Activated T-helper 17 cell treated with anti-CD3 and anti-CD28 coated beads, Interleukin-2, amount 50 U/mL, for 72 hours (primary cell): Measurements from ENCODE around the gene CDH13. TPM values are rescaled to one million over a fixed set of nuclear protein-coding genes. Genes with fewer than 3 reads are reported as not detected.

Experiments
- ATAC-seq: fragments of 150-1000 bp; cut with Tn5 transposase; replicated peaks from 2 replicates; pipeline ENCODE4 v1.10.0; 2021; ENCODE audit warnings: mild to moderate bottlenecking, moderate library complexity
- H3K27ac Mint-ChIP-seq: one replicate; pipeline ENCODE4 v1.8.0; 2022; ENCODE audit warnings: mixed read lengths
- H3K27me3 Mint-ChIP-seq: one replicate; pipeline ENCODE4 v1.8.0; 2022; ENCODE audit warnings: mixed read lengths
- H3K36me3 Mint-ChIP-seq: one replicate; pipeline ENCODE4 v1.8.0; 2022; ENCODE audit warnings: low read depth, mild to moderate bottlenecking, mixed read lengths
- H3K4me1 Mint-ChIP-seq: one replicate; pipeline ENCODE4 v1.8.0; 2022; ENCODE audit warnings: mixed read lengths
- H3K4me3 Mint-ChIP-seq: one replicate; pipeline ENCODE4 v1.8.0; 2022; ENCODE audit warnings: mild to moderate bottlenecking, mixed read lengths
- H3K9me3 Mint-ChIP-seq: one replicate; pipeline ENCODE4 v1.8.0; 2022; ENCODE audit warnings: mixed read lengths
- total RNA-seq, 2 donors: library from RNA; stranded (reverse); gene quantifications; one replicate each; pipeline ENCODE4 v1.2.3, GENCODE V29; 2022

Gene CDH13
- total RNA-seq, 2 donors from 2014 or later, result not detected

- H3K4me3 Mint-ChIP-seq, result no peak overlapping the region
- no peak overlapping the region for H3K27ac Mint-ChIP-seq
- no peaks in the 10 kb centered on the region for H3K4me1 Mint-ChIP-seq
- no peak for ATAC-seq
- no peaks in the 10 kb centered on the region for H3K36me3 Mint-ChIP-seq
- no peaks in the 10 kb centered on the region for H3K9me3 Mint-ChIP-seq
- peaks cover 8% of the 10 kb centered on the region for H3K27me3 Mint-ChIP-seq
Observed at GRCh38 chr16:83171396-83171795, 544.6 kb downstream of the CDH13 start.

GRCh38 chr16:83174671-83175070 lies 547.9 kb downstream of the CDH13 start:
- ATAC-seq, result no peak
- no peaks in the 10 kb centered on the region for H3K9me3 Mint-ChIP-seq
- H3K4me1 Mint-ChIP-seq, result no peaks in the 10 kb centered on the region
- H3K36me3 Mint-ChIP-seq, result no peaks in the 10 kb centered on the region
- peaks cover 12% of the 10 kb centered on the region for H3K27me3 Mint-ChIP-seq
- no peak overlapping the region for H3K27ac Mint-ChIP-seq
- no peak overlapping the region for H3K4me3 Mint-ChIP-seq

DNA sequence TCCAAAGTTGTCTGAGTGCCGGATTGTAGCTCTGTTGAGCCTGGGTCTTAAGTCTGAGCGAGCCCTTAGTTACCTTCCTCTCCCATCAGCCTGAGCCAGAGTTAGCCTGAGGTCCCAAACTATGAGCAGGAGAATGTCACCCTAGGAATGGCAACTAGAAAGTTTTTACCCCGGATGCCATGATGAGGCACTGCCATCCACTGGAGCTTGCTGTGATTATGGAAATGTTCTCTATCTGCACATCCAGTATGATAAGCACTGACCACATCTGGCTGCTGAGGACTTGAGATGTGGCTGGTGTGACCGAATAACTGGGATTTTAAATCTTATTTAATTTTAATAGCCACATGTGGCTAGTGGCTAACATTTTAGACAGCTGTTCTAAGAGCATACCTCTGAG lies 550.0 kb downstream of the CDH13 start:
- no peak overlapping the region for H3K27ac Mint-ChIP-seq
- peaks cover 19% of the 10 kb centered on the region for H3K27me3 Mint-ChIP-seq
- no peaks in the 10 kb centered on the region for H3K9me3 Mint-ChIP-seq
- ATAC-seq, result no peak
- no peak overlapping the region for H3K4me3 Mint-ChIP-seq
- no peaks in the 10 kb centered on the region for H3K4me1 Mint-ChIP-seq
- H3K36me3 Mint-ChIP-seq, result no peaks in the 10 kb centered on the region

DNA sequence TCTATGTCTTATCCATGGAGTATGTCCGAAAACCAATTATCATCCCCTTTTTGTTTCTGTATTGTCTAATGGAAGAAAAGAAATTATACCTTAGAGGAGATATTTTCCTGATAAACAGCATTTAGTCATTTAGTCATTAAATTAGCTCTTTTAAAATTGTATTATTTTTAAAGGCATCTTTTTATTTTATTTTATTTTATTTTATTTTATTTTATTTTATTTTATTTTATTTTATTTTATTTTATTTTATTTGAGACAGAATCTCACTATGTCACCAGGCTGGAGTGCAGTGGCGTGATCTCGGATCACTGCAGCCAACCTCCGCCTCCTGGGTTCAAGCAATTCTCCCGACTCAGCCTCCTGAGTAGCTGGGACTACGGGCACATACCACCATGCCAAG lies 559.1 kb downstream of the CDH13 start:
- Mint-ChIP-seq H3K27ac (no peak overlapping the region), H3K4me1 (peaks cover 4% of the 10 kb centered on the region), H3K27me3 (peaks cover 25% of the 10 kb centered on the region), H3K36me3 (no peaks in the 10 kb centered on the region), H3K4me3 (no peak overlapping the region), H3K9me3 (no peaks in the 10 kb centered on the region)
- no peak for ATAC-seq

GRCh38 chr16:83187405-83187804 lies 560.6 kb downstream of the CDH13 start:
- Mint-ChIP-seq H3K4me3 (peak overlapping the region; percentile 4), H3K27ac (no peak overlapping the region), H3K36me3 (no peaks in the 10 kb centered on the region), H3K9me3 (no peaks in the 10 kb centered on the region), H3K4me1 (peaks cover 4% of the 10 kb centered on the region), H3K27me3 (peaks cover 26% of the 10 kb centered on the region)
- peak; percentile 95 for ATAC-seq

DNA sequence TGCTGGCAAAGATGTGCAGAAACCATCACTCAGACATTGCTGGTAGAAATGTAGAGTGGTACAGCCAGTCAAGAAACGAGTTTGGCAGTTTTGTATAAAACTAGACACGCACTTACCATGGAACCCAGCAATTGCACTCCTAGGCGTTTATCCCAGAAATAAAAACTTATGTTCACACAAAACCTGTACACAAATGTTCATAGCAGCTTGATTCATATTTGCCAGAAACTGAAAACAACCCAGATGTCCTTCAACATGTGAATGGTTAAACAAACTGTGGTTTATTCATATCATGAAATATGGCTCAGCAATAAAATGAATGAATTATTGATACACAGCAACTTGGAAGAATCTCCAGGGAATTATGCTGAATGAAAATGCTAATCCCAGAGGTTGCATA lies 570.0 kb downstream of the CDH13 start:
- Mint-ChIP-seq H3K27ac (no peak overlapping the region), H3K36me3 (no peaks in the 10 kb centered on the region), H3K9me3 (no peaks in the 10 kb centered on the region), H3K4me1 (no peaks in the 10 kb centered on the region), H3K4me3 (no peak overlapping the region), H3K27me3 (peaks cover 23% of the 10 kb centered on the region)
- ATAC-seq, result no peak

GRCh38 chr16:83197450-83197849 lies 570.7 kb downstream of the CDH13 start:
- H3K36me3 Mint-ChIP-seq, result no peaks in the 10 kb centered on the region
- H3K4me1 Mint-ChIP-seq, result no peaks in the 10 kb centered on the region
- no peak for ATAC-seq
- H3K27ac Mint-ChIP-seq, result no peak overlapping the region
- H3K27me3 Mint-ChIP-seq, result peaks cover 16% of the 10 kb centered on the region
- H3K4me3 Mint-ChIP-seq, result no peak overlapping the region
- no peaks in the 10 kb centered on the region for H3K9me3 Mint-ChIP-seq

GRCh38 chr16:83198977-83199376 lies 572.2 kb downstream of the CDH13 start:
- Mint-ChIP-seq H3K4me3 (no peak overlapping the region), H3K27ac (no peak overlapping the region), H3K4me1 (no peaks in the 10 kb centered on the region), H3K27me3 (peaks cover 12% of the 10 kb centered on the region), H3K9me3 (no peaks in the 10 kb centered on the region), H3K36me3 (no peaks in the 10 kb centered on the region)
- ATAC-seq, result no peak

DNA sequence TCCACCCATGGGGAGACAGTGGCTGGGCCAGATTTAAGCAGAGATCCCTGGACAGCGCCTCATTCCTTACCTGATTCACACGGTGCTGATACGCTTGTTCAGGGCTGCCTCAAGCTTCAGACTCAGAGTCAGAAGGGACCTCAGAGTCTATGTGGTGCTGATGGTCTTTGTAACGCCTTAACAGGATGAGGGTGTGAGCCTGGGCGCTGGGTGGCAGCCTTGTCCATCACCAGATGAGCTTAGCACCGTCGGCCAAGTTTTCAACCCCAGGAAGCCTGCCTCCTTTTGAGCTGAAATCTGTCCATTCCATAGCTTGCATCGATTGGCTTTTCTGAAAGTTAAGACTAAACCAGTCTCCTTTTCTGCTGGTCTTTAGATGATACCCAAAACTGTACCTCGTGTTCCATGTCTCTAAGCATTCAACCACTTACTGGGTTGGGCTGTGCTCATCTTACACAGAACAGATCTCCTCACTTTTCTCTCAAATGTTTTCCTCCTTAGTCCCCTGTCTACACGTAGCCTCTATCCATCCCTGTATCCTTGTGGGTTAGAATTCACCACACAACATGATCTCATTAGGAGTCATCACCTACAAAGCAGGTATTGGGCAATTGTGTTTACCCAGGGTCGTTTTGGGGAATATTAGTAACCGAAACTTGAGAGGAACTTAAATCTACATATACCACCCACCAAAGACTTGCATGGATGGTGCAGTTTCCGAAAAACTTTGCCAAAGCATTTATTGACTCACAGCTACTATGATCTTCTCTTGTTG lies 573.4 kb downstream of the CDH13 start:
- Mint-ChIP-seq H3K4me1 (no peaks in the 10 kb centered on the region), H3K9me3 (no peaks in the 10 kb centered on the region), H3K27me3 (peaks cover 12% of the 10 kb centered on the region), H3K27ac (no peak overlapping the region), H3K4me3 (no peak overlapping the region), H3K36me3 (no peaks in the 10 kb centered on the region)
- no peak for ATAC-seq

- no peak for ATAC-seq
- Mint-ChIP-seq H3K27ac (no peak overlapping the region), H3K4me1 (no peaks in the 10 kb centered on the region)
Observed at GRCh38 chr16:83201748-83202147, 575.0 kb downstream of the CDH13 start.

GRCh38 chr16:83205896-83206295 lies 579.1 kb downstream of the CDH13 start:
- Mint-ChIP-seq H3K36me3 (no peaks in the 10 kb centered on the region), H3K27me3 (peaks cover 12% of the 10 kb centered on the region), H3K4me1 (no peaks in the 10 kb centered on the region), H3K9me3 (no peaks in the 10 kb centered on the region), H3K4me3 (no peak overlapping the region), H3K27ac (no peak overlapping the region)
- ATAC-seq, result no peak

More at GRCh38 chr16:83201748-83202147, 575.0 kb downstream of the CDH13 start:
- Mint-ChIP-seq H3K36me3 (no peaks in the 10 kb centered on the region), H3K9me3 (no peaks in the 10 kb centered on the region), H3K4me3 (no peak overlapping the region), H3K27me3 (peaks cover 9% of the 10 kb centered on the region)

- Mint-ChIP-seq H3K4me1 (no peaks in the 10 kb centered on the region), H3K27ac (no peak overlapping the region), H3K4me3 (no peak overlapping the region), H3K9me3 (no peaks in the 10 kb centered on the region), H3K27me3 (peaks cover 10% of the 10 kb centered on the region), H3K36me3 (no peaks in the 10 kb centered on the region)
- ATAC-seq, result no peak
Observed at GRCh38 chr16:83206426-83206825, 579.7 kb downstream of the CDH13 start.

GRCh38 chr16:83211711-83212110 lies 584.9 kb downstream of the CDH13 start:
- no peaks in the 10 kb centered on the region for H3K4me1 Mint-ChIP-seq
- no peak overlapping the region for H3K4me3 Mint-ChIP-seq
- no peaks in the 10 kb centered on the region for H3K9me3 Mint-ChIP-seq
- H3K27ac Mint-ChIP-seq, result no peak overlapping the region
- ATAC-seq, result no peak
- peaks cover 6% of the 10 kb centered on the region for H3K27me3 Mint-ChIP-seq
- no peaks in the 10 kb centered on the region for H3K36me3 Mint-ChIP-seq

DNA sequence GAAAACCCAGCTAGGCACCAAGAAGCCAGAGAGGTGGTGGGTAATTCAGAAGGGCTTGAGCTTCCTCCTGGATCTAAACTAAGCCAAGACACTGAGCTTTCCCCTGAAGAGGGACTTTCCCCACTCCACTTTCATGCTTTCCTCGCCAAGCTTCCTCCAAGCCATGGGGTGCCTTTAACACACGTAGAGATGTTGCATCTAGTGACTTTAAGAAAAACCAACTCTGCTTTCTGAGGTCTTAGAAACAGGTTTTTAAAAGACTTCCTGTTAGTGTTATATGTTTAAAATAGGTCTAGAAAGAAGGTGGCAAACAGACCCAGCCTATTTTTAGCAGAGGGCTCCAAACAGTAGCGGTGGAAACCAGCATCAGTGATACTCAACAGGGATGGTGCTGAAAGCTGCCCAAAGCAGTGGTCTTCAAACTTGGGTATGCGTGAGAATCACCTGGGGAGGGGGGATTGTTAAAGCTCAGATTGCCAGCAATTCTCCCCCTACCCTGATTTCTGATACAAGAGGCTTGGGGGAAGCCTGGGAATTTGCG lies 585.6 kb downstream of the CDH13 start:
- Mint-ChIP-seq H3K4me1 (no peaks in the 10 kb centered on the region), H3K4me3 (no peak overlapping the region), H3K27ac (no peak overlapping the region), H3K36me3 (no peaks in the 10 kb centered on the region), H3K27me3 (peaks cover 6% of the 10 kb centered on the region), H3K9me3 (no peaks in the 10 kb centered on the region)
- no peak for ATAC-seq

GRCh38 chr16:83214671-83215070 lies 587.9 kb downstream of the CDH13 start:
- no peak overlapping the region for H3K4me3 Mint-ChIP-seq
- no peak overlapping the region for H3K27ac Mint-ChIP-seq
- no peaks in the 10 kb centered on the region for H3K36me3 Mint-ChIP-seq
- no peaks in the 10 kb centered on the region for H3K4me1 Mint-ChIP-seq
- H3K9me3 Mint-ChIP-seq, result no peaks in the 10 kb centered on the region
- H3K27me3 Mint-ChIP-seq, result peaks cover 3% of the 10 kb centered on the region
- no peak for ATAC-seq
